Endodermal cell (in vitro differentiated cells): ENCODE data around the gene TNFRSF1A. TPM values are rescaled to one million over a fixed set of nuclear protein-coding genes. Genes with fewer than 3 reads are reported as not detected.

Experiments used
- DNase-seq: peaks from one replicate; pipeline ENCODE4 v3.0.0-alpha.2; 2017
- H3K27ac ChIP-seq: 2 replicates; pipeline ENCODE4 v1.5.1; 2013; ENCODE audit warnings: mild to moderate bottlenecking, low read depth, low read length, moderate library complexity
- H3K27me3 ChIP-seq: 2 replicates; pipeline ENCODE4 v1.6.1; 2013; ENCODE audit warnings: mild to moderate bottlenecking, low read length, moderate library complexity; ENCODE audit not compliant: insufficient read depth, control insufficient read depth, poor library complexity, severe bottlenecking
- H3K36me3 ChIP-seq: 2 replicates; pipeline ENCODE4 v1.7.0; 2013; ENCODE audit warnings: mild to moderate bottlenecking, low read length, moderate library complexity; ENCODE audit not compliant: control insufficient read depth, insufficient read depth
- H3K4me1 ChIP-seq: one replicate; pipeline ENCODE4 v1.7.0; 2013; ENCODE audit warnings: low read length; ENCODE audit not compliant: control insufficient read depth, insufficient read depth
- H3K4me3 ChIP-seq: 2 replicates; pipeline ENCODE4 v1.5.1; 2013; ENCODE audit warnings: mild to moderate bottlenecking, low read length, moderate library complexity
- H3K9ac ChIP-seq: 2 replicates; pipeline ENCODE4 v1.6.1; 2013; ENCODE audit warnings: mild to moderate bottlenecking, low read length, moderate library complexity; ENCODE audit not compliant: poor library complexity, severe bottlenecking; ENCODE audit errors: extremely low read depth
- H3K9me3 ChIP-seq: 2 replicates; pipeline ENCODE4 v1.6.1; 2013; ENCODE audit warnings: mild to moderate bottlenecking, low read length, moderate library complexity; ENCODE audit not compliant: control insufficient read depth
- H3K27ac Mint-ChIP-seq: 2 replicates; pipeline ENCODE4 v1.8.0; 2020; ENCODE audit warnings: mixed read lengths
- H3K27me3 Mint-ChIP-seq: 2 replicates; pipeline ENCODE4 v1.8.0; 2021; ENCODE audit warnings: mild to moderate bottlenecking, mixed read lengths; ENCODE audit not compliant: insufficient read depth
- H3K36me3 Mint-ChIP-seq: 2 replicates; pipeline ENCODE4 v1.8.0; 2020; ENCODE audit warnings: low read depth, mixed read lengths
- H3K4me1 Mint-ChIP-seq: 2 replicates; pipeline ENCODE4 v1.8.0; 2020; ENCODE audit warnings: mixed read lengths
- H3K4me3 Mint-ChIP-seq: 2 replicates; pipeline ENCODE4 v1.8.0; 2020; ENCODE audit warnings: mild to moderate bottlenecking, moderate library complexity, mixed read lengths
- H3K9me3 Mint-ChIP-seq: 2 replicates; pipeline ENCODE4 v1.8.0; 2020; ENCODE audit warnings: mild to moderate bottlenecking, mixed read lengths
- CTCF ChIP-seq: fragments of 200-600 bp; sonication (generic); conservative IDR thresholded peaks from 2 replicates; pipeline ENCODE4 v1.5.0; 2021; ENCODE audit warnings: antibody characterized with exemption, mild to moderate bottlenecking
- WGBS, 2 experiments: methylation state at CpG; one replicate each; pipeline versions ENCODE4 v1.1.5 to v1.1.7; 2013; ENCODE audit warnings: missing lambda C conversion rate in 2 of 2, mixed read lengths in 1 of 2; ENCODE audit not compliant: insufficient coverage in 1 of 2, insufficient read length in 1 of 2; 5-methylcytosine and 5-hydroxymethylcytosine counted together
- long read RNA-seq, 4 experiments: library from polyadenylated mRNA in 2 of 4; library from RNA in 1 of 4; library from capped mRNA in 1 of 4; stranded (forward) in 3 of 4; unstranded in 1 of 4; transcript quantifications; one replicate each; pipeline ENCODE4 v2.0.0, GENCODE V29; 2020 to 2021; ENCODE audit warnings: inconsistent platforms in 1 of 4
- polyA plus RNA-seq, 2 experiments: library from polyadenylated mRNA; stranded (reverse); fragments of 50-300 nt; gene quantifications; one replicate each; pipeline ENCODE4 v1.2.3, GENCODE V29; 2013
- total RNA-seq, 2 donors: library from RNA; stranded (reverse); fragmentation: NEBNext Ultra II Directional in 1 of 2; extraction: Animal tissue kit (Norgen Biotek cat#: 25700) in 1 of 2; gene quantifications; 2 replicates in 1 of 2; 3 replicates in 1 of 2; pipeline ENCODE4 v1.2.1, GENCODE V29; 2021

TNFRSF1A gene
- 10 to 100 TPM; 43.2 to 86.2 TPM for total RNA-seq
- polyA plus RNA-seq (2013, experiment 1 of 2): 39.7 TPM
- polyA plus RNA-seq (2013, experiment 2 of 2): 37.7 TPM
- long read RNA-seq, experiment 1, transcript TNFRSF1A-201 (10 exons, 2,223 nt): major isoform, 9 of 24 reads
- long read RNA-seq, experiment 1, partial matches to known transcripts: 11 of 24 reads
- long read RNA-seq, experiment 1, other reads (novel, unspliced or antisense): 3 of 24 reads
- long read RNA-seq, experiment 2, transcript TNFRSF1A-201 (10 exons, 2,223 nt): major isoform, 31 of 48 reads
- long read RNA-seq, experiment 2, partial matches to known transcripts: 3 of 48 reads
- long read RNA-seq, experiment 2, other reads (novel, unspliced or antisense): 14 of 48 reads
- long read RNA-seq, experiment 3, transcript TNFRSF1A-201 (10 exons, 2,223 nt): major isoform, 157 of 206 reads
- long read RNA-seq, experiment 3, partial matches to known transcripts: 8 of 206 reads
- long read RNA-seq, experiment 3, other reads (novel, unspliced or antisense): 41 of 206 reads
- long read RNA-seq, experiment 4, partial matches to known transcripts: 0 of 1 reads
- long read RNA-seq, experiment 4, other reads (novel, unspliced or antisense): 0 of 1 reads

- H3K9me3 Mint-ChIP-seq: no peaks in the 10 kb centered on the region
- Histone ChIP-seq H3K9me3 (no peaks in the 10 kb centered on the region), H3K4me1 (peaks cover 14% of the 10 kb centered on the region), H3K36me3 (no peaks in the 10 kb centered on the region), H3K27me3 (no peaks in the 10 kb centered on the region), H3K27ac (peak within 1 kb of the TSS; percentile 67), H3K4me3 (peak within 1 kb of the TSS; percentile 97), H3K9ac (peak within 1 kb of the TSS; percentile 72)
- H3K4me3 Mint-ChIP-seq: no peak within 1 kb of the TSS
- DNase-seq: peak; percentile 89
- 0% methylated on average over 10 to 21 of the region's 21 CpGs for WGBS, 2 experiments
- no peaks in the 10 kb centered on the region for H3K27me3 Mint-ChIP-seq
- TF ChIP-seq CTCF: no peak
- H3K4me1 Mint-ChIP-seq: peaks cover 36% of the 10 kb centered on the region
- no peaks in the 10 kb centered on the region for H3K36me3 Mint-ChIP-seq
- H3K27ac Mint-ChIP-seq: no peak within 1 kb of the TSS
Measured at GRCh38 chr12:6341417-6342139, at the start of gene TNFRSF1A. TSS of gene TNFRSF1A (minus strand) at chr12:6342076. CDS start at chr12:6341814, 262 bp downstream.

- H3K27ac ChIP-seq: no peak overlapping the region
- Mint-ChIP-seq H3K4me3 (no peak overlapping the region), H3K27ac (no peak overlapping the region), H3K36me3 (no peaks in the 10 kb centered on the region), H3K4me1 (peaks cover 8% of the 10 kb centered on the region), H3K9me3 (no peaks in the 10 kb centered on the region), H3K27me3 (peaks cover 2% of the 10 kb centered on the region)
- no peak for DNase-seq
- H3K4me3 ChIP-seq: no peak overlapping the region
- H3K9me3 ChIP-seq: no peaks in the 10 kb centered on the region
- no peak for TF ChIP-seq CTCF
- no peak overlapping the region for H3K9ac ChIP-seq
- WGBS, 2 experiments: 94 to 95% methylated on average over 12 to 17 of the region's 17 CpGs
- no peaks in the 10 kb centered on the region for H3K27me3 ChIP-seq
- no peaks in the 10 kb centered on the region for H3K36me3 ChIP-seq
- no peaks in the 10 kb centered on the region for H3K4me1 ChIP-seq
Measured at GRCh38 chr12:6391013-6391412, 49.1 kb upstream of the TNFRSF1A start.

GRCh38 chr12:6390084-6390799 lies 48.4 kb upstream of the TNFRSF1A start:
- Mint-ChIP-seq H3K27ac (no peak overlapping the region), H3K4me3 (no peak overlapping the region), H3K9me3 (no peaks in the 10 kb centered on the region), H3K27me3 (peaks cover 5% of the 10 kb centered on the region), H3K4me1 (peaks cover 8% of the 10 kb centered on the region), H3K36me3 (no peaks in the 10 kb centered on the region)
- Histone ChIP-seq H3K9me3 (no peaks in the 10 kb centered on the region), H3K4me3 (no peak overlapping the region), H3K9ac (no peak overlapping the region), H3K27me3 (no peaks in the 10 kb centered on the region), H3K4me1 (no peaks in the 10 kb centered on the region), H3K36me3 (no peaks in the 10 kb centered on the region), H3K27ac (no peak overlapping the region)
- DNase-seq: peak; percentile 52
- 90 to 91% methylated on average over 4 to 15 of the region's 15 CpGs for WGBS, 2 experiments
- TF ChIP-seq CTCF: no peak
